ENCODE data around the gene BCAS1.
"Not testable (repeated sequence)": the region's sequence is repeated elsewhere in the genome, so short reads cannot be mapped to it uniquely, and the experiment has no call there.

BCAS1 gene

DNA sequence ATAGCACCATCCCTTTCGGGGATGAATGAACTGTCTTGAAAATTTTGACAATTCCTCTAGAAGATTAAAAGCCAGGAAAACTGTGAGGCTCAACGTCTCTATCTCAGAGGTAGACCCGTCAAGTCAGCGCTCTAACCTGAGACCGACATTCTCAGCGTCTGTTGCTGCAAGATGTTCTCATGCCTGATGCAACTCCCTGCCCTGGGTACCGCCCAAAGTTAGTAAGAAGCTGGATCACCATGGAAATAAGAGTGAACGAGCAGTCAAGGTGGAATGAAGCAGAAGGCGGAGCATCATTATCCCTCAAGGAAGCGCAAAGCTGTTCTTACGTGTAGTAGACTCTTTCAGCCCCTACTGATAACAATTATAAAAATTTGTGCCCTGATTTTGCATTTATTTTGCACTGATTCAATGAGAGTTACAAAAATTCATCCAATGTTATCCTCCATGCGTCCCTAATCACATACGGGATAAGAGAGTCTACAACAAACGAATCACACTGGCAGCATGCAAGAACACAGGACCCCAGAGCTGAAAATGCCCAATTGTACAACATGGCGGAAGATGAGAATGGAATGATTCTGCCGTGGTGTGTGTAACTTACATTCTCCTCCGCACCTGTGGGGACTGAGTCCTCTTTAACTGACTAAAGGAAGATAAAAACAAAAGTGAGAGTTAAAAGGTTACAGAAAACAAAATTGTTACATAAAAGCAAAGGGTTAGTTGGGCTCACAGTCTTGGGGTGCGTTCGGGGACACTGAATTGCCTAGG, 95.4 kb downstream of the BCAS1 start:
- no peak overlapping the region for H3K4me3 ChIP-seq (replicated peaks; ENCODE audit: low read depth, low read length)
- no peak for DNase-seq (ENCODE audit: extremely low read depth, low read depth)
- TF ChIP-seq, protein P1, sequence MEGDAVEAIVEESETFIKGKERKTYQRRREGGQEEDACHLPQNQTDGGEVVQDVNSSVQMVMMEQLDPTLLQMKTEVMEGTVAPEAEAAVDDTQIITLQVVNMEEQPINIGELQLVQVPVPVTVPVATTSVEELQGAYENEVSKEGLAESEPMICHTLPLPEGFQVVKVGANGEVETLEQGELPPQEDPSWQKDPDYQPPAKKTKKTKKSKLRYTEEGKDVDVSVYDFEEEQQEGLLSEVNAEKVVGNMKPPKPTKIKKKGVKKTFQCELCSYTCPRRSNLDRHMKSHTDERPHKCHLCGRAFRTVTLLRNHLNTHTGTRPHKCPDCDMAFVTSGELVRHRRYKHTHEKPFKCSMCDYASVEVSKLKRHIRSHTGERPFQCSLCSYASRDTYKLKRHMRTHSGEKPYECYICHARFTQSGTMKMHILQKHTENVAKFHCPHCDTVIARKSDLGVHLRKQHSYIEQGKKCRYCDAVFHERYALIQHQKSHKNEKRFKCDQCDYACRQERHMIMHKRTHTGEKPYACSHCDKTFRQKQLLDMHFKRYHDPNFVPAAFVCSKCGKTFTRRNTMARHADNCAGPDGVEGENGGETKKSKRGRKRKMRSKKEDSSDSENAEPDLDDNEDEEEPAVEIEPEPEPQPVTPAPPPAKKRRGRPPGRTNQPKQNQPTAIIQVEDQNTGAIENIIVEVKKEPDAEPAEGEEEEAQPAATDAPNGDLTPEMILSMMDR (IDR thresholded peaks at IDR 0.05; ENCODE audit: low read depth, low read length, missing control alignments): no peak

DNA sequence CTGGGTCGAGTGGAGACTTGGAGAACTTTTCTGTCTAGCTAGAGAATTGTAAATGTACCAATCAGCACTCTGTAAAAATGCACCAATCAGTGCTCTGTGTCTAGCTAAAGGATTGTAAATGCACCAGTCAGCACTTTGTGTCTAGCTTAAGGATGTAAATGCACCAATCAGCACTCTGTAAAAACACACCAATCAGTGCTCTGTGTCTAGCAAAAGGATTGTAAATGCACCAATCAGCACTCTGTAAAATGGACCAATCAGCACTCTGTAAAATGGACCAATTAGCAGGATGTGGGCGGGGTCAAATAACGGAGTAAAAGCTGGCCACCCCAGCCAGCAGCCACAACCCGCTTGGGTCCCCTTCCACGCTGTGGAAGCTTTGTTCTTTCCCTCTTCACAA, 96.5 kb downstream of the BCAS1 start:
- not testable (repeated sequence) for H3K4me3 ChIP-seq (replicated peaks; ENCODE audit: low read depth, low read length); DNase-seq (ENCODE audit: extremely low read depth, low read depth)

DNA sequence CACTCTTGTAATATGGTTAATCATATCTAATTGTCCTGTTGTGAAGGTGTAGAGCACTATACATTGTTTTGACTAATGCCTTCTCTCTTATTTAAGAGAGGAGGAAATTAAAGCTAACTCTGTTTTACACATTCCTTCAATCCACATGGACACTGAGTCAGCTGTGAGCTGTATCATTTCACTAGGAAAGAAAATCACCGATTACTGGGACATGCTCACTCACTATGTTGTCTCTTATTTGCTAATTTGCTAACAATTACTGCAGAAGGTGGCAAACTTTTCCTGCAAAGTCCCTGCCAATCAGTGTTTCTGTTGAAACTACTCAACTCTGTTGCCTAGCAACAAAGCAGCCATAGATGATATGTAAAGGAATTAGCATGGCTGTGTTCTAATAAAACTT, 98.2 kb downstream of the BCAS1 start:
- no peak overlapping the region for H3K4me3 ChIP-seq (replicated peaks; ENCODE audit: low read depth, low read length)
- no peak for DNase-seq (ENCODE audit: extremely low read depth, low read depth)
- TF ChIP-seq, protein P1 (IDR thresholded peaks at IDR 0.05; ENCODE audit: low read depth, low read length, missing control alignments): no peak

DNA sequence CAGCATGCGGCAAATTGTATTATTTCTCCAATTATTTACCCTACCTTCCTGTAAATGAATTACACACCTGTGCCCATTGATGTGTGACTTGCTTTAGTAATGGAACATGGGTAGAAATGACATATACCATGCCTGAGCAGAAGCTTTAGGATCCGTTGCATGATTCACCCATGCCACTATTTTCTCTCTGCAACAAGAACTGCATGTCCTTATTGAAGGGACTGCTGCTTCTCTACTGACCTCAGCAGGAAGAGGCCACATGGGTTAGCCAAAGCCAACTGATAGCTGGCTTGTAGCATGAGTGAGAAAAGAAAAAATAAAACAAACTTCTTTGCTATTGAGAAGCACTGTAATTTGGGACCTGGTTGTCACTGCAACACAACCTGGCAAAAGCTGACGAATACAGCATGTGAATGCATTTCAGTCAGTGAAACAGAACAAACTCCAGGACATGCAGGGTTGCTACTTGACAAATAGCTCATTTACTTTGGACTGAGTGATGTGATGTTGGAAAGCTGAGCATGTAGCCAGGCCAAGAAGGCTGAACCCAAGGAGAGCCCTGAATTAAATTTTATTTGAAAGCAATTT, 99.2 kb downstream of the BCAS1 start:
- TF ChIP-seq, protein P1 (IDR thresholded peaks at IDR 0.05; ENCODE audit: low read depth, low read length, missing control alignments): no peak
- no peak for DNase-seq (ENCODE audit: extremely low read depth, low read depth)
- H3K4me3 ChIP-seq (replicated peaks; ENCODE audit: low read depth, low read length): no peak overlapping the region

DNA sequence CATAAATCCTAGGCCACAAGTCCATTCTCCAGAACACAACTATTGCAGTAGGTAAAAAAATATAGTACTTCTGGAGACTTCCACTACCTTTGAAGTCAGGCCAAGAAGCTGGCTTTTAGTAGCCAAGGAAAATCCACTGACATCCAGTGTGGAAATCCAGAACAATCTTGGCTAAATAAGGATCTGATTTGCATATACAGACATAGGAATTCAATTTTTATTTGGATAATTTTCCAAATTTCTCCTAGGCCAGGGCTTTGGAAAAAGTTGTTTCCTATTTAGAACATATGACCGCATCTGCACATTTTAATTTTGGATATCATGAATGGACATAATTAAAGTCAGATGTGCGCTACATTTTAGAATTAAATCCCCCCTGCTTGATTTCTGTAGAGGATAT, 100.2 kb downstream of the BCAS1 start:
- no peak overlapping the region for H3K4me3 ChIP-seq (replicated peaks; ENCODE audit: low read depth, low read length)
- DNase-seq (ENCODE audit: extremely low read depth, low read depth): no peak
- TF ChIP-seq, protein P1 (IDR thresholded peaks at IDR 0.05; ENCODE audit: low read depth, low read length, missing control alignments): no peak

DNA sequence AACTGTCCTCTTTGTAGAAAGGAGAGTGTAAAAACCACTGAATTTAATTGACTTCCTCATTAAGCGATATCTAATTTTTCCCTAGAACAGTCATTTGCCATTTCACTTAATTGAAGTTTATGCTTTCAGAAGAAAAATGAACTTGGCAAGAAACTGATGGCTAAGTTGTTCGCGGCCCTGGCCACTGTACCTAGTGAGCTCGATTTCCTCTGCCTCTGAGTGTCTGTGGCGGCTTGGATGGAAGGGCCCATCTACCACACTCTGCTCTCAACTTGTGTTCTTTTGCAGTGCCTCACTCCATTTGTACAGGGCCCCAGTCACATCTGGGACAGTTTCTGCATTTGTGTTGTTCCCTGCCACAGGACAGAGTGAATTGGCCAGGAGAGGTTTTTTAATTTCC, 102.9 kb downstream of the BCAS1 start:
- TF ChIP-seq, protein P1 (IDR thresholded peaks at IDR 0.05; ENCODE audit: low read depth, low read length, missing control alignments): no peak
- no peak for DNase-seq (ENCODE audit: extremely low read depth, low read depth)

DNA sequence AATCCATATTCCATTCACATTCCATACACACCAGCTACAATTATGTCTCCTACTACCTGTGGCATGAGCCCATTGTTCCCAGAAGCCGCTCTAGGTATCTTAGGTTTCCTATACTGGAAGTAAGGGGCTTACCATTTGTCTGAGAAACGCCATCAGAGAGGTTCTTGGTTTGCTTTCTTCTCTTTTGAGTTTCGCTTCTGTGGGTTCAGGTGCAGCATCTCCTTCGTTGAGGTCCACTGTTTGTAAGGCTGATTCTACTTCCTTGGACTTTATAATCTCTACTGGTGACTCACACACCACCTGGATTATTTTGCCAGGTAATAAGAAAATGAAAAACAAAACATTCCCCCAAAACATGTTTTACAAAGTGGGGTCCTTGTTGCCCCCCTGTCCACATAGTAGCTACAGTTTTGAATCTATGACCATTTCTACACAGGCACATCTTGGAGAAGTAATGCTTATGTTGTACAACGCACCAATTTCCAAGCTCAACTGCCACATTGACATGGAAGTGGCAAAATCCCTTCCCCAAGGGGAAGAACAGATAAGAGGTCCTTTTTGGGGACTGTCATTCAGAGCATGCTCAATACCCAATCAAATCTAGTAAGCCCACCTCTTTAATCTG, 103.5 kb downstream of the BCAS1 start:
- no peak for DNase-seq (ENCODE audit: extremely low read depth, low read depth)
- TF ChIP-seq, protein P1 (IDR thresholded peaks at IDR 0.05; ENCODE audit: low read depth, low read length, missing control alignments): no peak
- H3K4me3 ChIP-seq (replicated peaks; ENCODE audit: low read depth, low read length): no peak overlapping the region

More for the DNA sequence above, 102.9 kb downstream of the BCAS1 start:
- H3K4me3 ChIP-seq (replicated peaks; ENCODE audit: low read depth, low read length): no peak overlapping the region

All from HFF-Myc (cell line).